ENCODE measurements around the gene GREB1L. TPM values are rescaled to one million over a fixed set of nuclear protein-coding genes. Genes with fewer than 3 reads are reported as not detected.

Gene GREB1L
- total and polyA plus RNA-seq, 2 donors (not counting 1 experiment from before 2014, with no cell fraction given) = not detected

GRCh38 chr18:21203126-21203525 is 38.9 kb upstream of the GREB1L start:
- no peak overlapping the region for H3K4me3 Mint-ChIP-seq
- Histone ChIP-seq H3K4me3 (ENCODE audit: control extremely low read depth in 1 of 5, extremely low read depth in 1 of 5, insufficient read depth in 1 of 5, low read depth in 2 of 5, low read length in 4 of 5) (no peak overlapping the region), H3K27ac (ENCODE audit: low read length in 2 of 2) (no peak overlapping the region), H3K9me3 (ENCODE audit: control extremely low read depth in 1 of 3, control insufficient read depth in 2 of 3, insufficient read depth in 1 of 3, low read length in 2 of 3) (no peaks in the 10 kb centered on the region), H3K36me3 (replicated peaks in 1 of 2; ENCODE audit: control extremely low read depth in 1 of 2, control insufficient read depth in 1 of 2, extremely low read depth in 1 of 2, insufficient read depth in 2 of 2, low read length in 1 of 2) (no peaks in the 10 kb centered on the region), H4K20me1 (ENCODE audit: control insufficient read depth, insufficient read depth, low read length, poor library complexity, severe bottlenecking) (no peaks in the 10 kb centered on the region), H2AFZ (ENCODE audit: insufficient read depth, low read depth, low read length, poor library complexity, severe bottlenecking) (no peak overlapping the region), H3K4me1 (ENCODE audit: control insufficient read depth in 2 of 2, insufficient read depth in 2 of 2, low read length in 2 of 2) (no peaks in the 10 kb centered on the region), H3K79me2 (ENCODE audit: control insufficient read depth, insufficient read depth, low read length) (no peaks in the 10 kb centered on the region), H3K9ac (ENCODE audit: low read length) (no peak overlapping the region), H3K27me3 (replicated peaks in 1 of 4; ENCODE audit: control extremely low read depth in 1 of 4, control insufficient read depth in 3 of 4, insufficient read depth in 4 of 4, low read length in 3 of 4) (no peaks in the 10 kb centered on the region), H3K4me2 (replicated peaks; ENCODE audit: low read depth, low read length, poor library complexity, severe bottlenecking) (no peak overlapping the region)
- ATAC-seq (ENCODE audit: low read depth) (no peak), DNase-seq (no peak)
- H3K4me1 Mint-ChIP-seq = no peaks in the 10 kb centered on the region
- WGBS (ENCODE audit: insufficient coverage) = 100% methylated on average over 2 of the region's 7 CpGs
- H3K27me3 Mint-ChIP-seq = no peaks in the 10 kb centered on the region
- TF ChIP-seq, protein P1, sequence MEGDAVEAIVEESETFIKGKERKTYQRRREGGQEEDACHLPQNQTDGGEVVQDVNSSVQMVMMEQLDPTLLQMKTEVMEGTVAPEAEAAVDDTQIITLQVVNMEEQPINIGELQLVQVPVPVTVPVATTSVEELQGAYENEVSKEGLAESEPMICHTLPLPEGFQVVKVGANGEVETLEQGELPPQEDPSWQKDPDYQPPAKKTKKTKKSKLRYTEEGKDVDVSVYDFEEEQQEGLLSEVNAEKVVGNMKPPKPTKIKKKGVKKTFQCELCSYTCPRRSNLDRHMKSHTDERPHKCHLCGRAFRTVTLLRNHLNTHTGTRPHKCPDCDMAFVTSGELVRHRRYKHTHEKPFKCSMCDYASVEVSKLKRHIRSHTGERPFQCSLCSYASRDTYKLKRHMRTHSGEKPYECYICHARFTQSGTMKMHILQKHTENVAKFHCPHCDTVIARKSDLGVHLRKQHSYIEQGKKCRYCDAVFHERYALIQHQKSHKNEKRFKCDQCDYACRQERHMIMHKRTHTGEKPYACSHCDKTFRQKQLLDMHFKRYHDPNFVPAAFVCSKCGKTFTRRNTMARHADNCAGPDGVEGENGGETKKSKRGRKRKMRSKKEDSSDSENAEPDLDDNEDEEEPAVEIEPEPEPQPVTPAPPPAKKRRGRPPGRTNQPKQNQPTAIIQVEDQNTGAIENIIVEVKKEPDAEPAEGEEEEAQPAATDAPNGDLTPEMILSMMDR (IDR thresholded peaks at IDR 0.05) = no peak
- TF ChIP-seq EZH2 (IDR thresholded peaks at IDR 0.05; ENCODE audit: borderline replicate concordance, insufficient read depth, low read depth, low read length, poor library complexity, severe bottlenecking) = no peak
- POLR2A ChIA-PET = no interaction called here
- H3K27ac Mint-ChIP-seq = no peak overlapping the region
- intact Hi-C loops (cut with micrococcal nuclease) = no loop called here
- H3K9me3 Mint-ChIP-seq (ENCODE audit: insufficient read depth) = no peaks in the 10 kb centered on the region
- CTCF ChIA-PET = no interaction called here

DNA sequence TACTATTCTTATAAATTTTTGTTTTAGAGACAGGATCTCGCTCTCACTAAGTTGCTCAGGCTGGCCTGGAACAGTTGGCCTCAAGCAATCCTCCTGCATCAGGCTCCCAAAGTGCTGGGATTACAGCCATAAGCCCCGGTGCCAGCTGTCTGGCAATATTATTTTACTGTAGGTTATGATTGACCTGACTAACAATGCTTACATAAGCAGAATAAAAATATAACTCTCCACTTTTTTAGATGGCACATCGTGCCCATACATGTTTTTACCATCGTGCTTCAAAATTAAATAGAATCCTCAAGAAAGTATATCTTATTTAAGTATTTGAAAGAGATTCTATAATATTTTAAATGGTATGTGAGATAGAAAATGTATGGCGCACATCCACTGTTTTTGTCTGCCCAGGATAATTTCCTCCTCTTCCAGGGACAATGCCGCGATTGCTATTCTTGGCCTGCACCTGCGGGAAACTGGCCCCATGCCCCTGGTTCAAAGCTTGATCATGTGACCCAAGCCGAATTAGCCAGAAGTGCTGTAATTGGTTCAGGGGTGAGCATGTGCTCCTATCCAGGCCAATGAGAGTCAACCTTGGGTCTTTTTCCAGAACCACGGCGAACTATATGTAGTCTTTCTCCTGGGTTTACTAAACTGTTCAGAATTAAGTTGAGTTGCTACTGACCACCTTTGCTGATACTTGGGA is 38.3 kb upstream of the GREB1L start:
- H3K4me1 Mint-ChIP-seq = no peaks in the 10 kb centered on the region
- intact Hi-C loops (cut with micrococcal nuclease) = no loop called here
- H3K4me3 ChIP-seq (ENCODE audit: control extremely low read depth in 1 of 5, extremely low read depth in 1 of 5, insufficient read depth in 1 of 5, low read depth in 2 of 5, low read length in 4 of 5) = no peak overlapping the region
- ChIA-PET POLR2A (no interaction called here), CTCF (no interaction called here)
- H3K27ac ChIP-seq (ENCODE audit: low read length in 2 of 2) = no peak overlapping the region
- DNase-seq (no peak), ATAC-seq (ENCODE audit: low read depth) (no peak)
- no peaks in the 10 kb centered on the region for H3K79me2 ChIP-seq (ENCODE audit: control insufficient read depth, insufficient read depth, low read length)
- no peaks in the 10 kb centered on the region for H3K36me3 ChIP-seq (replicated peaks in 1 of 2; ENCODE audit: control extremely low read depth in 1 of 2, control insufficient read depth in 1 of 2, extremely low read depth in 1 of 2, insufficient read depth in 2 of 2, low read length in 1 of 2)
- H3K4me2 ChIP-seq (replicated peaks; ENCODE audit: low read depth, low read length, poor library complexity, severe bottlenecking) = no peak overlapping the region
- H3K9me3 ChIP-seq (ENCODE audit: control extremely low read depth in 1 of 3, control insufficient read depth in 2 of 3, insufficient read depth in 1 of 3, low read length in 2 of 3) = no peaks in the 10 kb centered on the region
- no peaks in the 10 kb centered on the region for H4K20me1 ChIP-seq (ENCODE audit: control insufficient read depth, insufficient read depth, low read length, poor library complexity, severe bottlenecking)
- no peaks in the 10 kb centered on the region for H3K9me3 Mint-ChIP-seq (ENCODE audit: insufficient read depth)
- H3K27me3 Mint-ChIP-seq = no peaks in the 10 kb centered on the region
- H3K27me3 ChIP-seq (replicated peaks in 1 of 4; ENCODE audit: control extremely low read depth in 1 of 4, control insufficient read depth in 3 of 4, insufficient read depth in 4 of 4, low read length in 3 of 4) = no peaks in the 10 kb centered on the region
- H3K27ac Mint-ChIP-seq = no peak overlapping the region
- no peak overlapping the region for H2AFZ ChIP-seq (ENCODE audit: insufficient read depth, low read depth, low read length, poor library complexity, severe bottlenecking)
- no peak overlapping the region for H3K4me3 Mint-ChIP-seq
- 98% methylated on average over 6 of the region's 11 CpGs for WGBS (ENCODE audit: insufficient coverage)
- H3K4me1 ChIP-seq (ENCODE audit: control insufficient read depth in 2 of 2, insufficient read depth in 2 of 2, low read length in 2 of 2) = no peaks in the 10 kb centered on the region
- TF ChIP-seq, protein P1 (IDR thresholded peaks at IDR 0.05) = no peak
- TF ChIP-seq EZH2 (IDR thresholded peaks at IDR 0.05; ENCODE audit: borderline replicate concordance, insufficient read depth, low read depth, low read length, poor library complexity, severe bottlenecking) = no peak
- H3K9ac ChIP-seq (ENCODE audit: low read length) = no peak overlapping the region

Measured in B cell (primary cell).